Tibial artery (tissue), 4 donors: ENCODE measurements around the gene CLEC1B.

Experiments
- DNase-seq, 2 donors: peaks; one replicate each; pipeline ENCODE4 v3.0.0-alpha.2; 2019
- H3K27ac ChIP-seq, 2 donors: fragments of 200-600 bp; sonication (generic) in 1 of 2; 1 replicate in 1 of 2; 2 replicates in 1 of 2; pipeline ENCODE4 v1.5.1; 2018 to 2019; ENCODE audit warnings: mild to moderate bottlenecking in 1 of 2
- H3K27me3 ChIP-seq, 2 donors: fragments of 200-600 bp; sonication (generic) in 1 of 2; one replicate each; pipeline versions ENCODE4 v1.5.1 to v1.6.0; 2016 to 2019
- H3K36me3 ChIP-seq, 3 donors: fragments of 200-600 bp; sonication (generic) in 2 of 3; one replicate each; pipeline ENCODE4 v1.5.1; 2016 to 2019; ENCODE audit warnings: mild to moderate bottlenecking in 2 of 3
- H3K4me1 ChIP-seq, 4 donors: fragments of 200-600 bp; sonication (generic) in 2 of 4; 1 replicate in 3 of 4; 2 replicates in 1 of 4; pipeline ENCODE4 v1.5.1; 2016 to 2019
- H3K4me3 ChIP-seq, 2 donors: fragments of 200-600 bp; sonication (generic) in 1 of 2; 1 replicate in 1 of 2; 2 replicates in 1 of 2; pipeline ENCODE4 v1.5.1; 2018 to 2019; ENCODE audit warnings: mild to moderate bottlenecking in 2 of 2
- H3K9me3 ChIP-seq, 3 donors: fragments of 200-600 bp; sonication (generic) in 1 of 3; one replicate each; pipeline ENCODE4 v1.5.1; 2016 to 2019
- CTCF ChIP-seq, 2 experiments: fragments of 200-600 bp in 1 of 2; fragments of 450-650 bp in 1 of 2; IDR thresholded peaks; one replicate each; pipeline ENCODE4 v1.5.1; 2017 to 2019; ENCODE audit warnings: antibody characterized with exemption in 2 of 2, mild to moderate bottlenecking in 1 of 2, moderate library complexity in 1 of 2
- intact Hi-C: fragments of 100-400 bp; cut with DNase I; formaldehyde crosslinking; loops from one replicate; pipeline ENCODE4 v1.15.0; 2023; ENCODE audit warnings: low total_unique reads

CLEC1B gene

GRCh38 chr12:10021342-10021741 lies 22.4 kb upstream of the CLEC1B start:
- no peaks in the 10 kb centered on the region for H3K4me1 ChIP-seq
- TF ChIP-seq CTCF (IDR thresholded peaks at IDR 0.05), result no peak
- DNase-seq, result no peak
- H3K9me3 ChIP-seq, result no peaks in the 10 kb centered on the region
- no peak overlapping the region for H3K4me3 ChIP-seq
- no peak overlapping the region for H3K27ac ChIP-seq
- intact Hi-C loops, result no loop called here
- H3K36me3 ChIP-seq, result no peaks in the 10 kb centered on the region
- no peaks in the 10 kb centered on the region for H3K27me3 ChIP-seq

GRCh38 chr12:10018386-10018785 lies 19.5 kb upstream of the CLEC1B start:
- H3K9me3 ChIP-seq, result no peaks in the 10 kb centered on the region
- TF ChIP-seq CTCF (IDR thresholded peaks at IDR 0.05), result no peak
- no peaks in the 10 kb centered on the region for H3K4me1 ChIP-seq
- no peaks in the 10 kb centered on the region for H3K36me3 ChIP-seq
- H3K27me3 ChIP-seq, result no peaks in the 10 kb centered on the region
- intact Hi-C loops, result no loop called here
- no peak overlapping the region for H3K27ac ChIP-seq
- DNase-seq, result no peak
- no peak overlapping the region for H3K4me3 ChIP-seq

GRCh38 chr12:10016881-10017280 lies 18.0 kb upstream of the CLEC1B start:
- intact Hi-C loops, result no loop called here
- no peaks in the 10 kb centered on the region for H3K9me3 ChIP-seq
- H3K4me3 ChIP-seq, result no peak overlapping the region
- H3K36me3 ChIP-seq, result no peaks in the 10 kb centered on the region
- no peaks in the 10 kb centered on the region for H3K4me1 ChIP-seq
- no peak for TF ChIP-seq CTCF (IDR thresholded peaks at IDR 0.05)
- no peak for DNase-seq
- H3K27me3 ChIP-seq, result no peaks in the 10 kb centered on the region
- no peak overlapping the region for H3K27ac ChIP-seq

- no peak overlapping the region for H3K4me3 ChIP-seq
- intact Hi-C loops, result no loop called here
- no peak for DNase-seq
- H3K27me3 ChIP-seq, result no peaks in the 10 kb centered on the region
- no peaks in the 10 kb centered on the region for H3K4me1 ChIP-seq
- no peaks in the 10 kb centered on the region for H3K9me3 ChIP-seq
- H3K27ac ChIP-seq, result no peak overlapping the region
- TF ChIP-seq CTCF (IDR thresholded peaks at IDR 0.05), result no peak
- H3K36me3 ChIP-seq, result no peaks in the 10 kb centered on the region
These were observed 16.5 kb upstream of the CLEC1B start for GRCh38 chr12:10015450-10015849.

- no peak for DNase-seq
- Histone ChIP-seq H3K9me3 (no peaks in the 10 kb centered on the region), H3K4me3 (no peak overlapping the region), H3K36me3 (no peaks in the 10 kb centered on the region), H3K27me3 (no peaks in the 10 kb centered on the region), H3K4me1 (no peaks in the 10 kb centered on the region), H3K27ac (no peak overlapping the region)
- TF ChIP-seq CTCF (IDR thresholded peaks at IDR 0.05), result no peak
- intact Hi-C loops, result no loop called here
These were observed 13.9 kb upstream of the CLEC1B start for GRCh38 chr12:10012630-10013330.
